Loucy (cell line): ENCODE measurements around the gene FUNDC2.

Source experiments
- CTCF ChIP-seq: fragments of 200-600 bp; sonication (generic); conservative IDR thresholded peaks from 2 replicates; pipeline ENCODE4 v1.5.1; 2014; ENCODE audit warnings: mild to moderate bottlenecking, antibody characterized with exemption, low read length
- EZH2phosphoT487 ChIP-seq: fragments of 200-600 bp; IDR thresholded peaks from 2 replicates; pipeline ENCODE4 v1.6.1; 2018; ENCODE audit warnings: antibody characterized with exemption, mild to moderate bottlenecking, moderate library complexity, borderline replicate concordance

GRCh38 chrX:155108427-155108826, 81.8 kb downstream of the FUNDC2 start:
- TF ChIP-seq CTCF (no peak), EZH2phosphoT487 (no peak)
